Transverse colon (tissue), 4 donors: ENCODE data around the gene ISYNA1.

Experiments used
- POLR2A ChIP-seq: fragments of 450-650 bp; IDR thresholded peaks from one replicate; pipeline ENCODE4 v1.6.1; 2016; ENCODE audit warnings: antibody characterized with exemption, mild to moderate bottlenecking, moderate library complexity
- POLR2AphosphoS5 ChIP-seq, 3 donors: sonication (generic); formaldehyde crosslinking; IDR thresholded peaks; one replicate each; pipeline ENCODE4 v1.6.1; 2016; ENCODE audit warnings: antibody characterized with exemption in 3 of 3
- TF ChIP-seq, protein P1 (sequence below), 5 experiments: fragments of 200-600 bp in 3 of 5; fragments of 450-650 bp in 2 of 5; sonication (generic) in 3 of 5; IDR thresholded peaks; 1 replicate in 2 of 5; 2 replicates in 3 of 5; pipeline ENCODE4 v1.5.1; 2016 to 2017; ENCODE audit warnings: antibody characterized with exemption in 5 of 5, inconsistent platforms in 3 of 5, mild to moderate bottlenecking in 2 of 5, moderate library complexity in 1 of 5

DNA sequence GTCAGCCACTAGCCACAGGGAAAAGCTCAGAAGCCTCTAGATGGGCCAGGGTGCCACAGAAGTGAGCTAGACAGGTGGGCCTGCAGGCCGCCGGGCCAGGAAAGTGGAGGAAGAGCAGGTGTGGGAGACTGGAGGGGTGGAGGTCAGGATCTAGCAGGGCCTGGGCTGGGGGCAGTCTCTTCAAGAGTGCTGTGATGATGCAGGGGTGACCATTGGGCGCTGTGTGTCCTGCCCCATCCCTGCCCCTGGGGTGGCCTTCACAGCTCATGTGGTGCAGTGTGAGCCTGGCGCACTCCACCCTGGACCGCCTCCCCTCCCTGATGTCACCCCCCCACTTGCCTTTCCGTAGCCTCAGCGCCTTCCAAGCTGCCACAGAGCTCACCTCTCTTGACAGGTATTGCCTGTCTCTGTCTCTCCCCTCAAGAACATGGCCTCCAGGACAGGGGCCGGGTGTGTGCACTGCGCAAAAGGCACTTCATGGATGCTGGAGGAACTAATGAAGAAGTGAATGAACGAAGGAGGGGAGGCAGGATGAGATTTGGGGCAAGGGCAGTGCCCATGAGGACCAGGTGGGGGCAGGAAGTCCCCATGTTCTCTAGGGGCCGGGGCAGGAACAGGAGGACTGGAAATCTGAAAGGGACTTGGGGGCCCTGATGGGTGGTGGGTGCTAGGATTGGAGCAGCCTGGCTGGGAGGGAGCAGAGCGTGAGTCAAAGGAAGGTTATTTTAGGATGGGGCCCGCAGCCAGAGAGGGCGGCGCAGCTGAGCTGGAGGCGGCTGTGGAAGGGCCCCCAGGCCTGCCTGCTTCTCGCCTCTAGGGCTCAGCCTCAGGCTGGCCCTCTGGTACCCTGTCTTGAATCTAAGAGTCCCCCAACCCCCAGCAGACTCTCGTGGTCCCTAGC is 12.2 kb downstream of the ISYNA1 start:
- TF ChIP-seq, protein P1, sequence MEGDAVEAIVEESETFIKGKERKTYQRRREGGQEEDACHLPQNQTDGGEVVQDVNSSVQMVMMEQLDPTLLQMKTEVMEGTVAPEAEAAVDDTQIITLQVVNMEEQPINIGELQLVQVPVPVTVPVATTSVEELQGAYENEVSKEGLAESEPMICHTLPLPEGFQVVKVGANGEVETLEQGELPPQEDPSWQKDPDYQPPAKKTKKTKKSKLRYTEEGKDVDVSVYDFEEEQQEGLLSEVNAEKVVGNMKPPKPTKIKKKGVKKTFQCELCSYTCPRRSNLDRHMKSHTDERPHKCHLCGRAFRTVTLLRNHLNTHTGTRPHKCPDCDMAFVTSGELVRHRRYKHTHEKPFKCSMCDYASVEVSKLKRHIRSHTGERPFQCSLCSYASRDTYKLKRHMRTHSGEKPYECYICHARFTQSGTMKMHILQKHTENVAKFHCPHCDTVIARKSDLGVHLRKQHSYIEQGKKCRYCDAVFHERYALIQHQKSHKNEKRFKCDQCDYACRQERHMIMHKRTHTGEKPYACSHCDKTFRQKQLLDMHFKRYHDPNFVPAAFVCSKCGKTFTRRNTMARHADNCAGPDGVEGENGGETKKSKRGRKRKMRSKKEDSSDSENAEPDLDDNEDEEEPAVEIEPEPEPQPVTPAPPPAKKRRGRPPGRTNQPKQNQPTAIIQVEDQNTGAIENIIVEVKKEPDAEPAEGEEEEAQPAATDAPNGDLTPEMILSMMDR (IDR thresholded peaks at IDR 0.05): no peak
- TF ChIP-seq POLR2AphosphoS5 (IDR thresholded peaks at IDR 0.05) (no peak), POLR2A (no peak)
